Stimulated activated CD4-positive, alpha-beta T cell treated with anti-CD3 and anti-CD28 coated beads, Interleukin-2, amount 100 ng/mL, for 24 hours (primary cell): ENCODE measurements around the gene TOP2B.

Experiments used
- DNase-seq, 2 donors: peaks; one replicate each; pipeline ENCODE4 v3.0.0-alpha.2; 2020

TOP2B gene

GRCh38 chr3:25674670-25675069 lies 10.0 kb upstream of the TOP2B start:
- DNase-seq: no peak

- no peak for DNase-seq
These were observed 9.1 kb upstream of the TOP2B start for GRCh38 chr3:25673738-25674298.

GRCh38 chr3:25665315-25666280 lies 891 bp upstream of the TOP2B start:
- no peak for DNase-seq

GRCh38 chr3:25663869-25664811 lies 567 bp downstream of the TOP2B start:
- peak; percentile 74 to 77 for DNase-seq

- peak; percentile 10 to 22 for DNase-seq
These were observed 1.3 kb downstream of the TOP2B start for GRCh38 chr3:25663347-25663868.

DNA sequence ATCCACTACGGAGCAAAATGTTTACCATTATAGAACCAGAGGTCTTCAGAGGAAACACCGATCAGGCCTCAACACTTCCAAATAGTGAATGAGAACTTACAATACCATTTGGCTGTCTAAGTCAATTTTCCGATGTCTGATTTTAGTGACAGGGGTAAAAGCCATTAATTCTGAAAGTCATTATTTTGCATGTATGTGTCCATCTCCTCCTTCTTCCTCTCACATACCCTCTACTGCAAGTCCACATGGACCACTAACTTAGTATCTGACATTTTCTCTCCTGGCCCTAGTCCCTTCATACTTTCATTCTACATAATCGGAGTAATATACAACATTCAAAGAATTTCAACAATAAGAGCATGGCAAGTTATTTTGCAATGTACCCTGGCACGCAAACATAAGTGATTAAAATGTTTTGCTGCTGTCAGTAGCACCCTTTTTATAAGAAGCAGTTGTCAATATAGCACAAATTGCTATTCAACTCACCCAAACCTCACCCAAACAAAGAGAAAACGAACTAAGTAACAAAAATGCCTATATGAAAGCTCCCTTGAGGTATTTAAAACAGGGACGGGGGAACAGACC lies 1.9 kb downstream of the TOP2B start:
- no peak for DNase-seq

DNA sequence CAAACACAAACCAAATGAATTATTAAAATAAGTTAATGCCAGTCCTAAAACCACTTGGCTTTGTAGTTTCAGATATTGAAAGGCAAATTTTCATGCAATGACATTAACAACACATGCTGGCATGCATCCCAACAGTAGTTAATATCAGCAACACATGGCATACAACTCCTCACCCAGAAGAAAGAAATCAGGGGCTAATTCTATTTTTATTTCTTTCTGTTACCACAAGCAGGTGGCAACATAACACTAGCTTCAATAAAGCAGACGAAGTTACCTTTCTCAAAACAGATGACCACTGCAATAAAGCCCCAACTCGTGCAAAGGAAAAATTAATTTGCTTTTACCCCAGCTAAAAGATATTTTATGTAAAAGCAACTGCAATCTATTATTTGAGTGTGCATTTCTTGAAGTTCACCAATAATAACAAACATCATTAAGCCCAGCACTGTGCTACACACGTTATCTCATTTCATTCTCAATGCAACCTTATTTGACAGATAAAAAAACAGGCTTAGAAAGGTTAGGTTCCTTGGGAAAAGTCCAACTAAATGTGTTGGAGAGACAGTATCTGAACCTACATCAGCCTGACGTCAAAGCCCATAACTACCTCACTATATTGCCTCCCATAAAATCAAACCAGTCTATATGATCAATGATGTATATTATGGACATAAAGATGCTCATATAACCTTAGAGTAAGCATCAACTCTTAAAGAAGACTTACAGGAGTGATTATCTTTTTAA lies 2.8 kb downstream of the TOP2B start:
- no peak for DNase-seq

DNA sequence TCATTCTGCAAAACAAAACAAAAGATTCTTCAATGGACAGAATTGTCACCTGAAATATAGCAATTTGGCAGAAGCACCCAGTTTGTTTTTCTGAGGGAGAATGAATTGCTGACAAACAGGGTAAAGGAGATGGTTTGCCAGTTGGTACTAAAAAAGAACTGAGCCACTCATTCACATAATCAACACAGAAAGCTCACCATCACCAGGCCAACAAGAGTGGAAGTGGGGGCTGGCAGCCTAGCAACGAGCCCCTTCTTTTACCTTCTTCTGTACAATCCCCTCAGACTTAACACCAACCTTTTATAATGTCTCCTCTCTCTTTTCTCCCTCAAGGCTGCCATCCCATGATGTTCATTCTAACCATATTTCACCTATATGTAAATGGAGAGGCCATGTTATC lies 5.9 kb downstream of the TOP2B start:
- DNase-seq: no peak

GRCh38 chr3:25657293-25657692 lies 7.4 kb downstream of the TOP2B start:
- DNase-seq: no peak

DNA sequence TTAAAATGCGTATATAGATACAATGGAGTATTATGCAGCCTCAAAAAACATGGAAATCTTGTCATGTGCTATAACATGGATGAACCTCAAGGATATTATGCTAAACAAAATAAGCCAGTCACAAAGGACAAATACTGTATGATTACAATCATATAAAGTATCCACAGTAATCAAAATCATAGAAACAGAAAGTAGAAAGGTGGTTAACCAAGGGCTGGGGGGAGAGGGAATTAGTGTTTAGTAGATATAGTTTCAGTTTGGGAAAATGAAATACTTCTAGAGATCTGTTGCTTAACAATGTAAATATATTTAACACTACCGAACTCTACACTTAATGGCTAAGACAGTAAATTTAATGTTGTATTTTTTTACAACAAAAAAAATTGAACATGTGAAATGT lies 9.0 kb downstream of the TOP2B start:
- no peak for DNase-seq

DNA sequence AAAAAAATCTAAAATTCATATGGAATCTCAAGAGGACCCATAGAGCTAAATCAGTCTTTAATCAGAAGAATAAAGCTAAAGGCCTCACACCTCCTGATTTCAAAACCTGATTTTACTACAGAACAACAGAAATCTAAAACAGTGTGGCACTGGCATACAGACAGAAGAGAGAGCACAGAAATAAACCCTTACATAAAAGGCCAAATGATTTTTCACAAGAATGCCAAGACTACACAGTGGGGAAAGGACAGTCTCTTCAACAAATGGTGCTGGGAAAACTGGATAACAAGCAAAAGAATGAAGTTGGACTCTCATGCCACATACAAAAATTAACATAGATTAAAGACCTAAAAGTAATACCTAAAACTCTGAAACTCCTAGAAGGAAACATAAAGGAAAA lies 10.1 kb downstream of the TOP2B start:
- DNase-seq: no peak

GRCh38 chr3:25653322-25653721 lies 11.4 kb downstream of the TOP2B start:
- no peak for DNase-seq

DNA sequence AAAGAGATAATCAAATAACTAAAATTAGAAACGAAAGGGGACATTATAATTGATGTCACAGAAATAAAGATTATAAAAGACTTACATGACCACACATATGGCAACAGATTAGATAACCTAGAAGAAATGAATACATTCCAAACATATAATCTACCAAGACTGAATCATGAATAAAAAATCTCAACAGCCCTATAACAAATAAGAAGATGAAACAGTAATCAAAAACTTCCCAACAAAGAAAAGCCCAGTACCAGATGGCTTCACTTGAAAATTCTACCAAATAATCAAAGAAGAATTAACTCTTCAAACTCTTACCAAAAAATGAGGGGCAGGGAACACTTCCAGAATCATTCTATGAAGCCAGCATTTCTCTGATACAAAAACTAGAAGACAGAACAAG lies 11.8 kb downstream of the TOP2B start:
- no peak for DNase-seq

DNA sequence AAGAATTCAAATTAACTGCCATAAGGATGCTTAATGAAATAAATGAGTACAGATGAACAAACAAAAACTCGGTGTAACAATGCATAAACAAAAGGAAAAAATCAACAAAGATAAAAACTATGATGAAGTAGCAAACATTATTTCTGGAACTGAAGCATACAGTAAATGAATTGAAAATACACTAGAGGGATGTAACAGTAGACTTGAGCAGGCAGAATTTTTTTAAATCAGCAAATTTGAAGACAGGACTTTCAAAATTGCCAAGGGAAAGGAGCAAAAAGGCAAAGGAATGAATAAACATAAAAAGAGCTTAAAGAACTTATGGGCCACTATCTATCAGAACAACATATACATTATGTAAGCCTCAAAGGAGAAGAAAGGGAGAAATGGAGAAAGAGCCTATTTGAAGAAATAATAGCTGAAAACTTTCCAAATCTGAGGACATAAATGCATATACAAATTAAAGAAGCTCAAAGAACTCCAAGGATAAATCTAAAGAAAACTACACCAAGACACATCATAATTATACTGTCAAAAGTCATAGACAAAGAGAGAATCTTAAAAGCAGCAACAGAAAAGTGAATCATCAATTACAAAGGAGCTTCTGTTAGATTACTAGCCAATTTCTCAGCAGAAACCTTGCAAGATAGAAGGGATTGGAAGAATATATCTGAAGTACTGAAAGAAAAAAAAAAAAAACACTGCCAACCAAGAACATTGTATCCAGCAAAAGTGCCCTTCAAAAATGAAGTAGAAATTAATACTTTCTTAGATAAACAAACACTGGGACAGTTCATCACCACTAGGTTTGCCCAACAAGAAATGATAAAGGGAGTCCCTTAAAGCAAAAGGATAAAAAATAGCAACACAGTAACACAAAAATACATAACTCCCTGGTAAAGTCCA lies 15.5 kb downstream of the TOP2B start:
- no peak for DNase-seq

DNA sequence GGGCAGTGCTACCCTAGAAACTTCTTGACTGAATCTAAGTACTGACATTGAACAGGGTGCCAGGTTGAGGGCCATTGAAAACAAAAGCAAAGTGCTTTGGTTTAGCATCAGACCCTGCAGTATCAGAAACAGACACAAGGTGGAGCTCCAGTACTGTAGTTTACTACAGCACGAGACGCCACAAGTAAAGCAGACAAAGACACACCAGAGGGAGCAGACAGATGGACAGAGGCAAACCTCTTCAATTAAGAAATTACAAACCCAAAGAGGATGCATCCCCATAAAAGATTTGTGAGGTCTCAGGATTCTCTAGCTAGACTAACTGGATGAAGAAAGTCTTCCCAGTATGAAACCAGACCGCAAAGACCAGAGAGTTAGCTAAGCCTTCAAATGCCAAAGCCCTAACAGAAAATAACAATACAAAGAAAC lies 16.6 kb downstream of the TOP2B start:
- peak; percentile 79 to 91 for DNase-seq

GRCh38 chr3:25635038-25635437 lies 29.7 kb downstream of the TOP2B start:
- no peak for DNase-seq

DNA sequence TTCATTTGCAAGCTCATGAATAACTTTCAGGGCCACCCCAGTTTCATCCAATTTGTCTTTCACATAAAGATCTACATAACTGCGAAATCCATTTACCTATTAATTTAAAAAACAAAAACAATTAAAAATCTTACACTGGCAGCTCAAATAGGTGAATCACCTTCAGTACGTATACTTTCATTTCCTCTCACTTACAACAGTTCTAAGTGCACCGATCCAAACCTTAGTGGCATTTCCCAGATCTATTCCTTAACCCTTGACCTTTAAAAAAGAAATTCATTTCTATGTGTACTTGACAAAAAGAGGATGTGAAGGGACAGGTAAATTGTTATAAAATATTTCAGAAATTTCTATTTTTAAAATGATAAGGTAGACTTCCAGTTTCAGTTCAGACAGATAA lies 30.8 kb downstream of the TOP2B start:
- no peak for DNase-seq

- DNase-seq: no peak
These were observed 32.7 kb downstream of the TOP2B start for GRCh38 chr3:25631989-25632388.

DNA sequence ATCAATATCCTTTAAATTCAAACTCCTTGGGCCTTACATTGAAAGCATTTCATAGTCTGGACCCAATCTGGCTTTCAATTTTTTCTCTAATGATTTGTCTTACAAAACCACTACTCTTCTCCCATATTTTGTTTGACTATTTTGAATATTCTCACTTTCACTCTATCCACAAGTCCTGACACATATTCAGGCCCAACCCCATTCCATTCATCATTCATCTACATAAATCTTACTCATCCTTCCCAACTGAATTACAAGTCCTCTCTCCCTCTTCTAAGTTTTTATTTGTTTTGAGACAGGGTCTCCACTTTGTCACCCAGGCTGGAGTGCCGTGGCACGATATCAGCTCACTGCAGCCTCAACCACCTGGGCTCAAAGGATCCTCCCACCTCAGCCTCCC lies 43.6 kb downstream of the TOP2B start:
- no peak for DNase-seq

GRCh38 chr3:25620493-25620892 lies 44.2 kb downstream of the TOP2B start:
- DNase-seq: no peak

- no peak for DNase-seq
These were observed 45.3 kb downstream of the TOP2B start for GRCh38 chr3:25619382-25619781.
